DND-41 (cell line): ENCODE data around the gene CCDC93.

Experiments
- CTCF ChIP-seq: IDR thresholded peaks from 2 replicates; pipeline ENCODE4 v1.5.1; 2012; ENCODE audit warnings: borderline replicate concordance, low read length, moderate library complexity, mild to moderate bottlenecking; ENCODE audit not compliant: poor library complexity, severe bottlenecking; ENCODE audit errors: extremely low read depth
- EZH2 ChIP-seq: IDR thresholded peaks from 3 replicates; pipeline ENCODE4 v1.6.1; 2012; ENCODE audit warnings: borderline replicate concordance, low read depth, mild to moderate bottlenecking, moderate library complexity, low read length, inconsistent platforms; ENCODE audit not compliant: severe bottlenecking

GRCh38 chr2:117960231-117960630 lies 53.6 kb downstream of the CCDC93 start:
- TF ChIP-seq CTCF (no peak), EZH2 (no peak)
